Renal pelvis (tissue), 4 donors: Measurements from ENCODE around the gene PHACTR3. TPM values are rescaled to one million over a fixed set of nuclear protein-coding genes. Genes with fewer than 3 reads are reported as not detected.

Experiments
- DNase-seq: peaks from one replicate; pipeline ENCODE4 v3.0.0-alpha.2; 2013
- polyA plus RNA-seq, 3 donors: library from polyadenylated mRNA; unstranded; fragments of 120-200 nt; gene quantifications; one replicate each; pipeline ENCODE4 v1.2.1, GENCODE V29; 2013; ENCODE audit not compliant: insufficient read length in 3 of 3

Gene PHACTR3
- polyA plus RNA-seq, 3 donors: 10.0 to 11.3 (median 10.2) TPM

DNA sequence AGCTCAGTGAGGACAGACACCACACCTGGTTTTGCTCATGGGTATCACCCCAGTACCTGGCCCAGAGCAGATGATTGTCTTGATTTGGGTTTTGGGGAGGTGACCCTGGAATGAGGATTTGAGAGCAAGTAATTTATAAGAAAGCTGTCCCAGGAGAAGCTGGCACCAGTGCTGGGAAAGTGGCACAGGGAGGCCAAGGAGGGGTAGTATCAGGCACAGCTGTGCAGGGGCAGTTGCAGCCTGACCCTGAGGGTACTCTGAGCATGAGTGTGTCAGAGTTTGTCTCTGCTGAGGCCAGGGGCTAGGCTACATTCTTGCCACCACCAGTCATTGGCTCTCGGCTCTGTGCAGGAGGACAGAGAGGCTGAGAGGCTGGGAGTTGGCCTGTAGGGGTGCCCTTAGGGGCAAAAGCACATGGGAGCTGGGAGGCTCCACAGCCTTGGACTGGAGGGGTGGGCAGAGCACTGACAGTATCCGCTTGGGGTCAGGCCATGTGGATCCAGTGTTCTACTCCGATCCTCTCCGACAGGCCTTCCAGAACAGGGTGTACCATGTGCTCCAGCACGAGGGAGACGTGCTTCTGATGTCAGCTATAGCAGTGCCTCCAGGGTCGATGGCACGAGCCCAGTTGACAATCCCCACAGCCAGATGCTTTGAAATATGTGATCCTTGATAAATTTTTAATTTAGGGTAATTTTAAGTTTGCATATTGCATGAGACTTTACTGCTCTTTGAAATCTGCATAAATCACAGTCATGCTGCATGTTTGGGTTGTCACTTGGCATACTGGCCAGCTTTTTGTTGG is 121.3 kb downstream of the PHACTR3 start:
- DNase-seq: no peak

GRCh38 chr20:59726281-59726595 is 121.9 kb downstream of the PHACTR3 start:
- DNase-seq: no peak

DNA sequence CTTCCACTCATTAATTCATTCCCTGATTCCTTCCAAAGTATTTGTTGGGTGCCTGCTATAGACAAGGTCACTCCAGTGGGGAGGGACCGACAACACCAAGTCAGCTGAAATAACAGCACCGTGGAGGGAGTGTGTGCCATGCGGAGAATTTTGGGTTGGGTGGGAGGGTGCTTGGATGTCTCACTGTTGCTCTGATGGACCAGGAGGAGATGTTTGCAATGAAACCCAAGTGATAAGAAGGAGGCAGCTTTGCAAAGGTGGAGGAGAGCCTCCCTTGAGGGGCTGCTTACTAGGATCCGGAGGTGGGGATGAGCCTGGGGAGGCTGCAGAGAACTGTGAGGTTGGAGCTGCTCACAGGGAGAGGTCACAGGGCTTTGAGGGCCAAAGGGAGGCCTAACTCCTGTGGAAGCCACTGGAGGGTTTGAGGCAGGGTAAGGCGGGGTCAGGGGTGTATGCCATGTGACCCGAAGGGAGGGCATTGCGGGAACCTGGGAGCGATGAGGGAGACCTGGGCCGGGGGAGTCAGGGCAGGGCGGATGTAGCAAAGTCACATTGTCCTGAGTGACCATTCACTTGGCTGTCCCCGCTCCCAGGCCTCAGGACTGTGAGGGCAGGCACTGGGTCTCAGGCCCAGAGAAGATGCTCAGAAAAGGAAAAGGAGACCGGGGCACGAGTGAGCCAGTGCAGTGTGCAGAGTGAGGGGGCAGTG is 124.5 kb downstream of the PHACTR3 start:
- no peak for DNase-seq

DNA sequence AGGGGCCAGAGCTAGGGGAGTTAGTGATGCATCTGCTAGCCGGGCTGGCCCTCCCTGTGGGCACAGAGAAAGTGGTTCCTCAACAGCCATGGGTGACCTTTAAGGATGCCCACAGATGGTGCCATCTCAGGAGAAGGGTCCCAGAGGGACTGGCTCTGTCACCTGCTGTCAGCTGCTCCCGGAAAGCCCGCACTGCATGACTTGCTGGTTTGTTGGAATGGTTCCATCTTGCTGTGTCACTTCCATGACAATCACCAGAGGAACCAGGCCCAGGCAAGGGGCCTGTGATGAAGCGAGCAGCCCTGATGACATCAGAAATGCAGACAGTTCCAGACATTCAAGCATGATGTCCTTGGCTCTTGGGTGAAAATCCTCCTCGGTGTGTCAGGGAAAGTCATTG is 125.2 kb downstream of the PHACTR3 start:
- DNase-seq: no peak

- no peak for DNase-seq
Measured at GRCh38 chr20:59730722-59731121, 126.4 kb downstream of the PHACTR3 start.

DNA sequence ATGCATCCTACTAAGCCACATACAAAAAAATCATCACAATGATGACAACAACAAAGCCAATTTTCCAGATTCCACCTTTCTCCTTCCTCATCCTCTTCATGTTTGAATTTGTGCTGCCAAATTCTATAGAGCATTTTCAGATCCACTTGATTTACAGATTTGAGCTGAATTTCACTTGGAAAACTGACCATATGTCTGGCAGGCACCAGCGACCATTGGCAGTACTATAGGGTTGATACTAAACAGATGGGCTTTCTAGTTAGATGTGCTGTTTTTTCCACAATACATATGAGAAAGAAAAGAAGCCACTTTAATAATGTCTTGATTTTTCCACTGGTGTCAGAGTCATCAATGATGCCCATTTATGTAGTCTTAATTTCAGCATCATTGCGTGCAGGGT is 127.0 kb downstream of the PHACTR3 start:
- DNase-seq: no peak

DNA sequence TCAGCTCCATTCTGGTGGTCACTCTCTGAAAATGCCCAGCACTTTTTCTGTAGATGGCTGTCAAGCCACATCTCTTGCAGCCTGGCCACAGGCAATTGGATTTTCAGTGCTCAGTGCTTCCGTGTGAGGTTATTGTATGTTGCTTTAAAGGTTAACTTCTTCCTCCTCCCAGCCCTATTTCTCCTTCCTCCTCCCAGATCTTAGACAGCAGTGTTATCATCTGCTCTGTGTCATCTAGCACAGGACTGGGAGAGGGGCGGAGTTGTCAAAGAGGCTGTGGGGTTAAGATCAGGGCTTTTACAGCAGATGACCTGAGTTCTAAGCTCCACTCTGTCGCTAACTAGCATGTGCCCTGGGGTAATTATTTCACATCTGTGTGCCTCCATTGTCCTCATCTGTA is 129.0 kb downstream of the PHACTR3 start:
- DNase-seq: no peak

GRCh38 chr20:59735486-59735885 is 131.1 kb downstream of the PHACTR3 start:
- DNase-seq: no peak

- no peak for DNase-seq
Measured at GRCh38 chr20:59735917-59736316, 131.6 kb downstream of the PHACTR3 start.

DNA sequence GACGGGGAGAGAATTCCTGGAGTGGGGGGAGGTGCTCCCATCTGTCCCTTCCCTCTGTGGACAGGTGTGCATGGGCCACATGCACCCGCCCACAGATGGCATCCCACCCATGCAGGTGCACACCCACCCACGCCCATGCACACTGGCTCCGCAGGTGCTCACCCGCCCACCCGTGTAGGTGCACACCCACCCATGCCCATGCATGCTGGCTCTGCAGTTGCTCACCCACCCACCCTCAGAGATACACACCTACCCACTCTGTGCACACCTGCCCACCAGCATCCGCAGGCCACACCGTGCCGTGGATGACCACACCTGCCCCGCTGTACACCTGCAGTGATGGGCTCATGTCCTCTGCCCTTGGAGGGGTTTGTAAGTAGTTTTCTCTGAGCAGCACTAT is 132.0 kb downstream of the PHACTR3 start:
- DNase-seq: no peak

- no peak for DNase-seq
Measured at GRCh38 chr20:59737073-59737666, 132.8 kb downstream of the PHACTR3 start.

DNA sequence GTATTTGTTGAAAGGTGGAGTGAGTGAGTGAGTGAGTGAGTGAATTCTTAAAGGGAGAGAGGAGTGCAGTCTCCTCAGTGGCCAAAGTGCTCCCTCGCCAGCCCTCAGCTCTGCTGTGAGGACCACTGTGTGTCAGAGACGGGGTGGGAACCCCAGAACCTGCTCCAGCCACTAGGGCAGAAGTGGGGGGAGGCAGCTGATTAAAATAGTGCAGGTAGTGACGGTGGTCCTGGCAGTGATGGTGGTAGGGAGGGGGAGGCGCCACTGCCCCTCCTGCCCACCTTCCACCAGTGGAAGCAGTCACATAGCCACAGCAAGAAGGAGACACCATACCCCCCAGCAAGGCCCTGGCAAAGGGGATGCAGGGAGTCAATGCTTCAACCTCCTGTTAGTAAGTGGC is 133.5 kb downstream of the PHACTR3 start:
- DNase-seq: no peak

DNA sequence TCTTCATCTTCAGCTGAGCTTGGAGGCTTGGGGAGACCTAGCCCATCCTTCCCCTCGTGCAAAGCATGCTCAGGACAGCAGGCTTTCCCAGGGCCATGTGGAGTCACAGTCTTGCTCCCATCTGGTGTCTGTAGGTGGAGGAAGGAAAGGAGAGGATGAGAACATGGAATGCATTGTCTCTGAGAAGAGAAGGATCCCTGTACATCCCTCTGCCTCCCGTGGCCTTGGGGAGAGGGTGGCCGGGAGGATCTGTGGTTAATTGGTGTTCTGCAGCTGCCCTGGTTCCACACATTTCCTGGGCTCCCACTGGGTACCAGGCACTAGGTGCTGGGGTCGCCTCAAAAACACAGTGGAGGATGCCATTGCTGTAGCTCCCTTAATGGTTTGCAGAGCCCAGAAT is 134.5 kb downstream of the PHACTR3 start:
- DNase-seq: no peak

DNA sequence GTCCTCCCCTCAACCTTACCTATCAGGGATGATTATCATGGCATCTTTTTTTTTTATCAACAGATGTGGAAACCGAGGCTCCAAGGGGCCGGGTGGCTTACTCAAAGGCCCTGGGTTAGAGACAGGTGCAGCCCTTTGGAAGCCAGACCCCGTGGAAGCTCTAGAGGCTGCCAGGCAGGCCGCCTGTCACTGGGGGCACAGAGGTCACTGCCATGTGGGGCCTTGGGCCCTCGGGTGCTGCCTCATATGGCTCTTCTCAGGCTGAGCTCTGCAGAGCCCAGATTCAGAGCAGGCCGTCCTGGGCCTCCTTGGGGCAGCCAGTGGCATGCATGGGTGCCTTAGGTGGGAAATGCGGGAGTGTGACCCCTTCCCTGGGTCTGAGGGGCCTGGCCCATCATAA is 136.3 kb downstream of the PHACTR3 start:
- no peak for DNase-seq

- DNase-seq: no peak
Measured at GRCh38 chr20:59741073-59741472, 136.7 kb downstream of the PHACTR3 start.

DNA sequence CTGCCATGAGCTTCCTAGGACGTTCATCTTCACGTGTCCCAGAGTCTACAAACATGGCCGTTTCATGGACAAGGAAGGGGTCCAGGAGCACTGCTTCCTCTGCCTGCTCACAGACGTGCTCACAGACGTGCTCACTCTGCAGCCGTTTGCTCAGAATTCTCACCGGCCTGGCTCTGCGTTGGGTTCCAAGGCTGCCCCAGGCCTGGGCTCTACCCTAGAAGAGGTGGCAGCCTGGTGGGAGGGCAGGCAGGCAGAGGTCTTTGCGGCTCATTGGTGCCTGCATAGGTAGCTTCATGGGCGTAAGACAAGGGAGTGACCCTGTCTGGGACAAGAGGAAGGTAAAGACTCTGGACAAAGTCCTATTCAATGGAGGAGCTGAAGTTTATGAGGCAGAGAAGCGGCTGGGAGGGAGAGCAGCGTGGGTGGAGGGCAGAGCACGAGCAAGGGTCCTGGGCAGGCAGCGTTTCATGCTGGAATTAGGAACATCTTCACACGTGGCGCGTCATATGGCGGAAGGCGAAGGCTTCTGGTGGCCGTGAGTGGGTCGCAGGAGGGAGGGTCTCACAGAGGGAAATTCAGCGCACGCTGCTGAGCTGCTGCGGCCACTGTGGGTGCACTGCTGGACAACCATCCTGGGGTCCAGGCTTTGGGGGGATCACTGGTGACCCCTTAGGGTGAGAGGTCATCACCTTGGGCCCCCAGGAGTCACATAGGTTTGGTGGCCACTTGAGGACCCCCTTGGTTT is 138.2 kb downstream of the PHACTR3 start:
- no peak for DNase-seq

GRCh38 chr20:59743308-59743707 is 139.0 kb downstream of the PHACTR3 start:
- no peak for DNase-seq

- no peak for DNase-seq
Measured at GRCh38 chr20:59743767-59744485, 139.6 kb downstream of the PHACTR3 start.

GRCh38 chr20:59744756-59745155 is 140.4 kb downstream of the PHACTR3 start:
- DNase-seq: no peak

GRCh38 chr20:59745201-59745600 is 140.9 kb downstream of the PHACTR3 start:
- DNase-seq: no peak

GRCh38 chr20:59745716-59746115 is 141.4 kb downstream of the PHACTR3 start:
- DNase-seq: no peak

GRCh38 chr20:59746155-59746554 is 141.8 kb downstream of the PHACTR3 start:
- no peak for DNase-seq
